Caki2 (cell line): ENCODE results near the gene CD163. TPM values are rescaled to one million over a fixed set of nuclear protein-coding genes. Genes with fewer than 3 reads are reported as not detected.
"Not testable (repeated sequence)": the region's sequence is repeated elsewhere in the genome, so short reads cannot be mapped to it uniquely, and the experiment has no call there.

Source experiments
- DNase-seq: peaks from one replicate; pipeline ENCODE4 v3.0.0-alpha.2; 2015; ENCODE audit warnings: low read depth
- in situ Hi-C: cut with HindIII; loops from 2 replicates; pipeline ENCODE4 v1.10.0; 2016; ENCODE audit warnings: low sequenced_read_pairs, low pct_unique_long_range_greater_than_20kb, mixed read lengths
- total RNA-seq: library from RNA; depleted of rRNA; stranded (reverse); fragments of >200 nt; shearing (Covaris generic); gene quantifications from 2 replicates; pipeline ENCODE4 v1.2.3, GENCODE V29; 2014; ENCODE audit warnings: low replicate concordance

CD163 gene
- total RNA-seq, 1 experiment from 2014 or later, result not detected

- in situ Hi-C loops, result no loop called here
- peak; percentile 36 for DNase-seq
Observed at GRCh38 chr12:7460375-7461259, 43.0 kb downstream of the CD163 start.

DNA sequence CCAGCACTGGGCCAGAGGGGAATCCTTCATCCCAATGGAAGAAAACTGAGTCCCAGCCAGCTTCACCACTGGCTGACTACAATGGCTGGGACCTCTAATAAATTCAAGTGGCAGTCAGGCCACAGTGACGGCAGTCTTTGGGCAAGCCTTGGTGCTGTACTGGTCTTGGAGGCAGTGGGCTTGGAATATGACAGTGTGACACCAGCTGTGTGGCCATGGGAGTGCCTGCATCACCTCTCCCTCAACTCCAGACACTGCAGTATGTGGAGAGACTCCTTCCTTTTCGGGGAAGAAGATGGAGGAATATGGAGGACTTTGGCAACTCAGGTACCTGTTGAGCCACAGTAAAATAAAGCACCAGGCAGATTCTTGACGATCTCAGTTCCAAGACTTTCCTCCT lies 43.6 kb downstream of the CD163 start:
- in situ Hi-C loops, result no loop called here
- no peak for DNase-seq

GRCh38 chr12:7451756-7452155 lies 51.8 kb downstream of the CD163 start:
- in situ Hi-C loops, result no loop called here
- no peak for DNase-seq

GRCh38 chr12:7450667-7451066 lies 52.9 kb downstream of the CD163 start:
- in situ Hi-C loops, result no loop called here

GRCh38 chr12:7448099-7448498 lies 55.5 kb downstream of the CD163 start:
- in situ Hi-C loops, result no loop called here
- DNase-seq, result no peak

More at GRCh38 chr12:7450667-7451066, 52.9 kb downstream of the CD163 start:
- no peak for DNase-seq

- in situ Hi-C loops, result no loop called here
- DNase-seq, result no peak
Observed at GRCh38 chr12:7444537-7444936, 59.0 kb downstream of the CD163 start.

GRCh38 chr12:7444076-7444475 lies 59.5 kb downstream of the CD163 start, which contains the start of gene CD163L1:
CD163L1 (minus strand) TSS chr12:7444153; CDS start chr12:7444127, 26 bp downstream.
- in situ Hi-C loops, result no loop called here
- DNase-seq, result no peak

DNA sequence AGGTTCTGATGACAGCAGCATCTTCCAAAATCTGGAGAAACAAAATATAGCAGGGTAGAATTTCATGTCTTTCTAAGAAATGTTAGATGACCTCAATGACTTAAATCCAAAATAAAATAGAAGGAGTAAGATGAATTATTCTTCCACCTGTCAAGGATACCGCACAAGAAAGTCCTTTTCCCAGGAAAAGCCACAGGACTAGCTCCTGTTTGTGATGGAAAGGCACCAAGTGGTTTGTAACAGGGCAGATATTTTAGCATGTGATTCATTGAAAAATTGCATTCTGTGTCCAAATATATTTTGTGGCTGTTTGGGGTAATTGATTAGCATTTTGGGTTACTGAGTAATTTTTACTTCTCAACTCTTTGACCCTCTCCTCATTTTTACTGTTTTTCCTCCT lies 62.4 kb downstream of the CD163 start:
- no peak for DNase-seq
- in situ Hi-C loops, result no loop called here

DNA sequence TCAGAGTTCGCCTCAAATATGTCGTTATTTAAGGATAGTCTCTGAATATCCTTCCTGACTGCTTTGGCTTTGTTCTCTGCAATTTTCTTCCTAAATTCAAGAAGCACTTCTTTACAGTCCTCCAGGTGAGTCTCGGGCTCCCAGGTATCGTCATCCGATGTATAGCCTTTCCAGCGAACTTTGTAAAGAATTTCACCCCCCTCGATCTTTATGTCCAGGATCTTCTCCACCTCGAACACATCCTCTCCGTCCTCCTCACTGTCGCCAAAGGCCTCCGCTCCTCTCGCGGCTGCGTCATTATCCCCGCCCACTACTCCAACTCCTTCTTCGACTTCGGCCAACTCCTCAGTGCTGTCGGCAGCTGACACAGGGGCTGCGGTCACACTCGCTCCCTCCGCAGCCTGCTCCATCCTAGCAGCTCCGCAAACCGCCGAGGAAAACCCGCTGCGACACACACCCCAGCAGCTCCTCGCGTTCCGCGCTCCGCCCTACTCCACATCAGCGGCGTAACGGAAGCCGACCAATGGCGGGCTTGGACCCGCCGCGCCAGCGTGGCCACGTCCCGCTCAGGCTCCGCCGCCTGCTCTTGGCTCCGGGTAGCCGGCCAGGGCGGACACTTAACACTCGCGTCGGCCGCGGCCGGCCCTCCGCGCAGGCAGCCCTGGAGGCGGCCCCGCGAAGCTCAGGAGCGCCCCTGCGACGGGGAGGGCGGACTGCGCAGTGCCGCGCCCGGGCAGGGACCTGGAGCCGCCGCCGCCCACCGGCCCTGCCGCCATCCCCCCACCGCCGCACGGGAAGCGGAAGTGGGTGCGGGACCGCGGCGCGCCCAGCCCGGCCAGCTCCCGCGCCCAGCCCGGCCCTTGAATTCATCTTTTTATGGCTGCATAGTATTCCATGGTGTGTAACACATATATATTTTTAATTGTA lies 63.7 kb downstream of the CD163 start:
- DNase-seq, result peak; percentile 66
- in situ Hi-C loops, result no loop called here

DNA sequence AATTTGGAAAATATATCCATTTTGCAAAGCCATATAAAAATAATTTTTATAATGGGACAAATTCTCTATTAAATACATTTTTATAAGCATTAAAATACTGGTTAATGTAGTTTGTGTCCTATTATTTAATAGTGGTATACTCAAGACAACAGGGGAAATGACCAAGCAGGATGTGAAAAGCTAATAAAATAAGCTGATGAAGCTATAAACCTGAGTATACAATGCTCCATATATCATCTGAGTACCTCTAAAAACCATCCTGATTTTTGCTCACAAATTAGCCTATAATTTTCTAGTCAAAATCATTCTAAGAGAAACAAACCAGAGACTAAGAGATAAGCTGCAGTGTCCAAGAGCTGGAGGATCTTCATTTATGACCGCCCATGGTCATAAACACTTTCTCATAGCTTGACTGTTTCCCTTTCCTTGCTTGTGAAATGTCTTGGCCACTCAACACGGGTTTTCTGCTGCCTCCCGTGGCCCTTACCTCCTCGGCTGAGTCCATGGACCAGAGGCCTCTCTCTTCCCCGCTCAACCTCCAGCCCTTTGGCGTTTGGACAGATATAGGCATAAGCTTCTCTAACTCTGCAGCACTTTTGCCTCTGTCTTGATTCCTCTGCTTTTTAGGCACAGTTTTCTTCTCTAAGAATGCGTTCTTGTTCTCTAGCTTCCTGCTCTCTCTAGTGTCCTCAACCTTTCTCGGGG lies 65.1 kb downstream of the CD163 start:
- DNase-seq, in situ Hi-C loops: not testable (repeated sequence)

DNA sequence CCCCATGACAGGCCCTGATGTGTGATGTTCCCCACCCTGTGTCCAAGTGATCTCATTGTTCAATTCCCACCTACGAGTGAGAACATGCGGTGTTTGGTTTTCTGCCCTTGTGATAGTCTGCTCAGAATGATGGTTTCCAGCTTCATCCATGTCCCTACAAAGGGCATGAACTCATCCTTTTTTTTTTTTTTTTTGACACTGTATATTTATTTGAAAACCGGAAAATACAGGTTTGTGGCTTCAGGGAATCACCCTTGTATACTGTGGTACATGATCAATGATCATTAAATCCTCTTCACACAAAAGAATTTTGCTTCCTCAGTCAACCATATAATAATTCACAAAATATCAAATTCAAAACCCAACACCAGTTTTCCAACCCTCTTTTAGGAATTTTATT lies 66.1 kb downstream of the CD163 start:
- DNase-seq, in situ Hi-C loops: not testable (repeated sequence)

DNA sequence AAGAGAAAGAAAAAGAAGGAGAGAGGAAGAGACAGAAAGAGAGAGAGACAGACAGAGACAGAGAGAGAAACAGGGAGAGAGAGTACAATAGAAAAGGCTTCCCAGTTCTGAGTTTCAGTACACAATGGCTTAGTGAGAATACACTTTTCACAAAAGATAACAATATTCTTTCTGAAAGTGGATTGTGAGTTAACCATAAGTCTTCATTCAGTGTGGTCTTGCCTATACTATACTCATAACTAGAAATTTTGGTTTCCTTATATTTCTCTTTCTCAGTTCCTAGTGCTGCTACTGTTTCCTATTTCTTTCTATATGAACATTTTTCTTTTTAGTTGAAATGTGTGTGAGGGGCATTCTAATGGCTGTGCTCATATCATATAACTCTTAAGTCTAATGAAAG lies 68.9 kb downstream of the CD163 start:
- DNase-seq, result no peak
- in situ Hi-C loops, result no loop called here

DNA sequence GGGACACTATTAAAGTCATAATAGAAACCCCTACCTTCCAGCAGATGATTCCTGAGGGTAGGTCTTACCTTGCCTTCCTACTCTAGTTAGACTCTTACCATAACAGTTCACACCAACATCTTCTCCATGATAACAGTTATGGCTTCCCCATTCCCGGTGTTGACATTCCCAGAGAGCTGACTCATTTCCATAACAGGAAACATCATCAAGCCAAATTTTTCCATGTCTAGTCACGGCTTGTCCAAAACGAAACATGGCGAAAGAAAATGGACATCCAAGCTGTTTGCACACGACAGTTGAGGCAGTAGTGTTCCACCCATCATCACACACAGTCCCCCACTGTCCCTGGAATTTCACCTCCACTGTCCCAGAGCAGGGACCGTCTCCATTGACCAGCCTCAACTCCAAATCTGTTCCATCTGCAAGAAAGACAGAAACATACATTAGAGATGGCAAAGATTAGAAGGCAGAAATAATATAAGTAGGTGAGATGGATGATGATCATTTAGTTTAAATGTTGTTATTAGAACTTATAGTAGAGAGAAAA lies 70.2 kb downstream of the CD163 start:
- in situ Hi-C loops, result no loop called here
- DNase-seq, result peak; percentile 39

DNA sequence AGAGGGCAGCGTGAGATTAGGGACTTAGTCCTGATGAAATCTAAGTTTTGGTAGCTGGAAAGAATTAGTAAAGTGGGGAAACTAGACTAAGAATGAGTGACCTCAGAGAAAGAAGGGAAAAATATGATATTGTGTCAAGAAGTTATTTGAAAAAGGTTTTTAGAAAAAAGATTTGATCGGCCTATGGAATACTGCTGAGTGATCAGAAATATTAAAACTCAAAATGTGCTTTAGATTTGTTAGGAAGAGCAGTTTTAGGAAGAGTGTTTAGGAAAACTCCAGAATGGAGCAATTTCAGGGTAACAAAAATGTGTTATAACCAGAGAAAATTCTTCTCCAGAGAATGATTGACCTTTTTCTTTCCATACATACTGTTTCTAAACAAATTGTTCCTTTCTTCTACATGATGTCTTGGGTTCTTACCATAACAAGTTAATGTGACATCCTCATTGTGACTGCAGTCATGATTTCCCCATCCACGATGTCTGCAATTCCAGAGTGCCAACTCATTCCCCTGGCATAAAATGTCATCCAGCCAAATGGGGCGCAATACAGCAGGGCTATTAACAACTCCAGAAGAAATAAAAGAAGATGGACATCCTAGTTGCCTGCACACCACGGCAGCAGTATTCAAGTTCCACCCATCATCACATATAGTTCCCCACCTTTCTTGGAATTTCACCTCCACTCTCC lies 71.4 kb downstream of the CD163 start:
- no peak for DNase-seq
- in situ Hi-C loops, result no loop called here
